HFF-Myc (cell line): Measurements from ENCODE around the gene CRY2.
A peak's percentile ranks its signal among the peaks of the same experiment; 100 is the strongest.

Source experiments
- DNase-seq: peaks from one replicate; pipeline ENCODE4 v3.0.0-alpha.2; 2011; ENCODE audit warnings: low read depth; ENCODE audit errors: extremely low read depth
- H3K4me3 ChIP-seq: replicated peaks from 2 replicates; pipeline ENCODE4 v1.5.1; 2011; ENCODE audit warnings: low read depth, mild to moderate bottlenecking, control low read depth, low read length
- CTCF ChIP-seq: IDR thresholded peaks from 2 replicates; pipeline ENCODE4 v1.5.1; 2012; ENCODE audit warnings: mild to moderate bottlenecking, low read depth, low read length, control low read depth; ENCODE audit errors: missing control alignments

Gene CRY2

GRCh38 chr11:45846974-45847910 lies at the start of gene CRY2:
Gene CRY2 (plus strand): TSS chr11:45847475. CDS start chr11:45847491, 16 bp downstream.
- peak; percentile 95 for DNase-seq
- peak within 1 kb of the TSS; percentile 65 for H3K4me3 ChIP-seq
- no peak for TF ChIP-seq CTCF

- no peak overlapping the region for H3K4me3 ChIP-seq
- DNase-seq, result no peak
- no peak for TF ChIP-seq CTCF
These were observed 48.4 kb upstream of the CRY2 start for GRCh38 chr11:45798793-45799441.

GRCh38 chr11:45799562-45799961 lies 47.7 kb upstream of the CRY2 start:
- TF ChIP-seq CTCF, result no peak
- no peak for DNase-seq
- H3K4me3 ChIP-seq, result no peak overlapping the region

- TF ChIP-seq CTCF, result no peak
- no peak for DNase-seq
- no peak overlapping the region for H3K4me3 ChIP-seq
These were observed 47.0 kb upstream of the CRY2 start for GRCh38 chr11:45800261-45800660.

- no peak overlapping the region for H3K4me3 ChIP-seq
- no peak for TF ChIP-seq CTCF
- DNase-seq, result no peak
These were observed 45.5 kb upstream of the CRY2 start for GRCh38 chr11:45801723-45802315.

GRCh38 chr11:45802531-45803317 lies 44.6 kb upstream of the CRY2 start:
- TF ChIP-seq CTCF, result no peak
- H3K4me3 ChIP-seq, result no peak overlapping the region
- DNase-seq, result no peak
